ENCODE results near the gene TMEM45A.

The TMEM45A gene

GRCh38 chr3:100605358-100605757 lies 112.9 kb downstream of the TMEM45A start:
- Histone ChIP-seq H3K4me2 (ENCODE audit: low read depth, low read length, poor library complexity, severe bottlenecking) (no peak overlapping the region), H3K9ac (ENCODE audit: low read length) (no peak overlapping the region), H3K9me3 (ENCODE audit: insufficient read depth, low read length) (no peaks in the 10 kb centered on the region), H3F3A (ENCODE audit: insufficient read depth) (no peaks in the 10 kb centered on the region), H3K36me3 (ENCODE audit: low read length) (no peaks in the 10 kb centered on the region), H3K9me2 (replicated peaks; ENCODE audit: insufficient read depth, low read length) (no peaks in the 10 kb centered on the region), H3K27ac (ENCODE audit: low read depth, low read length) (no peak overlapping the region), H3K27me3 (ENCODE audit: low read length) (no peaks in the 10 kb centered on the region), H3K79me2 (ENCODE audit: insufficient read depth, low read length) (no peaks in the 10 kb centered on the region), H3K4me3 (ENCODE audit: insufficient read depth, low read length, poor library complexity, severe bottlenecking) (no peak overlapping the region), H4K20me1 (ENCODE audit: low read depth, low read length) (no peaks in the 10 kb centered on the region), H2AFZ (ENCODE audit: low read depth, low read length, severe bottlenecking) (no peak overlapping the region)
- TF ChIP-seq CTCF (IDR thresholded peaks at IDR 0.05; ENCODE audit: insufficient read depth, low read length, poor library complexity, severe bottlenecking), result no peak
- TF ChIP-seq EZH2phosphoT487 (conservative IDR thresholded peaks at IDR 0.05; ENCODE audit: low read length), result no peak

DNA sequence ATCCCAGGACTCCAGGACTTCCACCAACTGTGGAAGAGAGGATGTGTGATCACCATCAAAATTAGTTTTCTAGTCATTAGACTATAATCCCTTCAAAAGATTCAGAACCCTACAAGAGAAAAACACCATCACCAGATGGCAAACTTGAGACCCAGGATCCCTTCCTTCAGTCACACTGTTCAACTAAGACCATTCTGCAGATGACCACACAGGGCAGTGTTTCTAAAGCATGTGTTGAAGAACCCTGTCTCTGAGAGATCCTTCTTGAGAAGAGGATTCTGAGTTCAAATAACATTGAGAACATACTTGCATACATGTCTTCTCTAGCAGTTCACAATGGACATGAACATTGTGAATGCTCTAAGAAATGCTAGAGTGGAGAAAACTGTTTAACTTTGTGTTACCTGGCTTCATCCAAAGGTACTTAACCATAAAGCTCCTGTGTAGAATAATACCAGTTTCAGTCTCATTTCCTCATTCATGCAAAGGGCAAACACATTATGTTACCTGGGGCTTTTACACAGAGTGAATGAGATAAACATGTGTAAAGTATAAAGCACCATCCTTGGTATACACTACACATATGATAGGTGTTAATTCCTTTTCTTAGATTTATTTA lies 114.6 kb downstream of the TMEM45A start:
- Histone ChIP-seq H3K27ac (ENCODE audit: low read depth, low read length) (no peak overlapping the region), H3K36me3 (ENCODE audit: low read length) (no peaks in the 10 kb centered on the region), H3F3A (ENCODE audit: insufficient read depth) (no peaks in the 10 kb centered on the region), H3K79me2 (ENCODE audit: insufficient read depth, low read length) (no peaks in the 10 kb centered on the region), H3K4me2 (ENCODE audit: low read depth, low read length, poor library complexity, severe bottlenecking) (no peak overlapping the region), H3K9ac (ENCODE audit: low read length) (no peak overlapping the region), H3K27me3 (ENCODE audit: low read length) (no peaks in the 10 kb centered on the region), H3K4me3 (ENCODE audit: insufficient read depth, low read length, poor library complexity, severe bottlenecking) (no peak overlapping the region), H2AFZ (ENCODE audit: low read depth, low read length, severe bottlenecking) (no peak overlapping the region), H3K9me3 (ENCODE audit: insufficient read depth, low read length) (no peaks in the 10 kb centered on the region), H3K9me2 (replicated peaks; ENCODE audit: insufficient read depth, low read length) (no peaks in the 10 kb centered on the region), H4K20me1 (ENCODE audit: low read depth, low read length) (no peaks in the 10 kb centered on the region)
- TF ChIP-seq EZH2phosphoT487 (conservative IDR thresholded peaks at IDR 0.05; ENCODE audit: low read length), result no peak
- TF ChIP-seq CTCF (IDR thresholded peaks at IDR 0.05; ENCODE audit: insufficient read depth, low read length, poor library complexity, severe bottlenecking), result no peak

- no peak within 1 kb of the TSS for H2AFZ ChIP-seq (ENCODE audit: low read depth, low read length, severe bottlenecking)
- no peaks in the 10 kb centered on the region for H3F3A ChIP-seq (ENCODE audit: insufficient read depth)
- no peak within 1 kb of the TSS for H3K4me2 ChIP-seq (ENCODE audit: low read depth, low read length, poor library complexity, severe bottlenecking)
- no peaks in the 10 kb centered on the region for H4K20me1 ChIP-seq (ENCODE audit: low read depth, low read length)
- no peaks in the 10 kb centered on the region for H3K27me3 ChIP-seq (ENCODE audit: low read length)
- H3K4me3 ChIP-seq (ENCODE audit: insufficient read depth, low read length, poor library complexity, severe bottlenecking), result no peak within 1 kb of the TSS
- H3K9me2 ChIP-seq (replicated peaks; ENCODE audit: insufficient read depth, low read length), result no peaks in the 10 kb centered on the region
- H3K9me3 ChIP-seq (ENCODE audit: insufficient read depth, low read length), result no peaks in the 10 kb centered on the region
- H3K27ac ChIP-seq (ENCODE audit: low read depth, low read length), result no peak within 1 kb of the TSS
- H3K9ac ChIP-seq (ENCODE audit: low read length), result no peak within 1 kb of the TSS
- no peaks in the 10 kb centered on the region for H3K79me2 ChIP-seq (ENCODE audit: insufficient read depth, low read length)
- H3K36me3 ChIP-seq (ENCODE audit: low read length), result no peaks in the 10 kb centered on the region
- TF ChIP-seq EZH2phosphoT487 (conservative IDR thresholded peaks at IDR 0.05; ENCODE audit: low read length), result no peak
- TF ChIP-seq CTCF (IDR thresholded peaks at IDR 0.05; ENCODE audit: insufficient read depth, low read length, poor library complexity, severe bottlenecking), result no peak
Observed at GRCh38 chr3:100609305-100609704, 116.9 kb downstream of the TMEM45A start, which contains the start of gene ADGRG7. ADGRG7 (plus strand) TSS chr3:100609601; CDS start chr3:100609857, 256 bp downstream.

Measured in SU-DHL-6 (cell line).